ENCODE measurements around the gene GRAMD4. TPM values are rescaled to one million over a fixed set of nuclear protein-coding genes. Genes with fewer than 3 reads are reported as not detected.
A peak's percentile ranks its signal among the peaks of the same experiment; 100 is the strongest.

Gene GRAMD4, protein sequence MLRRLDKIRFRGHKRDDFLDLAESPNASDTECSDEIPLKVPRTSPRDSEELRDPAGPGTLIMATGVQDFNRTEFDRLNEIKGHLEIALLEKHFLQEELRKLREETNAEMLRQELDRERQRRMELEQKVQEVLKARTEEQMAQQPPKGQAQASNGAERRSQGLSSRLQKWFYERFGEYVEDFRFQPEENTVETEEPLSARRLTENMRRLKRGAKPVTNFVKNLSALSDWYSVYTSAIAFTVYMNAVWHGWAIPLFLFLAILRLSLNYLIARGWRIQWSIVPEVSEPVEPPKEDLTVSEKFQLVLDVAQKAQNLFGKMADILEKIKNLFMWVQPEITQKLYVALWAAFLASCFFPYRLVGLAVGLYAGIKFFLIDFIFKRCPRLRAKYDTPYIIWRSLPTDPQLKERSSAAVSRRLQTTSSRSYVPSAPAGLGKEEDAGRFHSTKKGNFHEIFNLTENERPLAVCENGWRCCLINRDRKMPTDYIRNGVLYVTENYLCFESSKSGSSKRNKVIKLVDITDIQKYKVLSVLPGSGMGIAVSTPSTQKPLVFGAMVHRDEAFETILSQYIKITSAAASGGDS
- 100 to 1,000 TPM; 118 to 141 TPM for total RNA-seq

DNA sequence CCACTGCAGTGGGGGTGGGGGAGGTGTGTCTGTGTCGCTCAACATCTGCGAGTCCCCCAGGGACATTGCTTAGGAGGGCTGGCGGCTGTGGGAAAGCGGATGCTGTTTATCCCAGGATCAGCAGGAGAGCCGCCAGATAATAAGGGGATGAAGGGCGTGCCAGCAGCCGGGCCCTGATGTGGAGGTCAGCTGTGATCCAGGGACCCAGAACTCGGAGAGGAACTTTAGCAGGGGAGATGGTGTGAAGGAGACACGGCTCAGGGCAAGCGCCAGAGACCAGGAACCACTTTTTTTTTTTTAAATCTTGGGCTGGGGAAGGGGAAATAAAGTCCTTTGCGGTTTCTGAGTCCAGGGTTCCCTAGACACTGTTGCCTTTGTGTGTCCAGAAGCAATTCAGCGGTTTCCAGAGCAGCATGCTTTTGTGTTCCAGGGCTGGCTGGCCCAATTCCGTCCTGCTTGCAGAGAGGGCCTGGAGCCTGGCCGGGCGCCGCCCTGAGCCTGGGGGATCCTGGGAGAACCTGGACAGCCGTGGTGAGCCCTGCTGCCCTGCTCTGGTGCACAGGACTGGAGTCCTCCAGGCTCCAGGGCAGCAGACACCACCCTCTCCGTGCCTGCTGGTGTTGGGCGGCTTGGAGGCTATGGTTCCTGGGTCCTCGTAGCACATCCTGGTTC lies at the start of gene GRAMD4:
Gene GRAMD4, plus strand, starts transcription at position 557 of the 672 bp plus-strand sequence. CDS start 6,414 bp downstream, outside the sequence.
- DNase-seq, result no peak
- Histone ChIP-seq H3K4me1 (peaks cover 3% of the 10 kb centered on the region), H3K27me3 (no peaks in the 10 kb centered on the region), H3K4me3 (no peak within 1 kb of the TSS), H3K9me3 (no peaks in the 10 kb centered on the region), H3K9ac (ENCODE audit: low read depth in 2 of 2, low read length in 2 of 2) (no peak within 1 kb of the TSS), H3K36me3 (no peaks in the 10 kb centered on the region), H3K27ac (peak within 1 kb of the TSS; percentile 17)
- TF ChIP-seq, protein P1, sequence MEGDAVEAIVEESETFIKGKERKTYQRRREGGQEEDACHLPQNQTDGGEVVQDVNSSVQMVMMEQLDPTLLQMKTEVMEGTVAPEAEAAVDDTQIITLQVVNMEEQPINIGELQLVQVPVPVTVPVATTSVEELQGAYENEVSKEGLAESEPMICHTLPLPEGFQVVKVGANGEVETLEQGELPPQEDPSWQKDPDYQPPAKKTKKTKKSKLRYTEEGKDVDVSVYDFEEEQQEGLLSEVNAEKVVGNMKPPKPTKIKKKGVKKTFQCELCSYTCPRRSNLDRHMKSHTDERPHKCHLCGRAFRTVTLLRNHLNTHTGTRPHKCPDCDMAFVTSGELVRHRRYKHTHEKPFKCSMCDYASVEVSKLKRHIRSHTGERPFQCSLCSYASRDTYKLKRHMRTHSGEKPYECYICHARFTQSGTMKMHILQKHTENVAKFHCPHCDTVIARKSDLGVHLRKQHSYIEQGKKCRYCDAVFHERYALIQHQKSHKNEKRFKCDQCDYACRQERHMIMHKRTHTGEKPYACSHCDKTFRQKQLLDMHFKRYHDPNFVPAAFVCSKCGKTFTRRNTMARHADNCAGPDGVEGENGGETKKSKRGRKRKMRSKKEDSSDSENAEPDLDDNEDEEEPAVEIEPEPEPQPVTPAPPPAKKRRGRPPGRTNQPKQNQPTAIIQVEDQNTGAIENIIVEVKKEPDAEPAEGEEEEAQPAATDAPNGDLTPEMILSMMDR (IDR thresholded peaks at IDR 0.05), result no peak
- intact Hi-C loops (cut with DNase I), result loop anchor here (10.0 kb wide), 1 partner anchor 55 kb away; no protein-coding TSS in a partner anchor

DNA sequence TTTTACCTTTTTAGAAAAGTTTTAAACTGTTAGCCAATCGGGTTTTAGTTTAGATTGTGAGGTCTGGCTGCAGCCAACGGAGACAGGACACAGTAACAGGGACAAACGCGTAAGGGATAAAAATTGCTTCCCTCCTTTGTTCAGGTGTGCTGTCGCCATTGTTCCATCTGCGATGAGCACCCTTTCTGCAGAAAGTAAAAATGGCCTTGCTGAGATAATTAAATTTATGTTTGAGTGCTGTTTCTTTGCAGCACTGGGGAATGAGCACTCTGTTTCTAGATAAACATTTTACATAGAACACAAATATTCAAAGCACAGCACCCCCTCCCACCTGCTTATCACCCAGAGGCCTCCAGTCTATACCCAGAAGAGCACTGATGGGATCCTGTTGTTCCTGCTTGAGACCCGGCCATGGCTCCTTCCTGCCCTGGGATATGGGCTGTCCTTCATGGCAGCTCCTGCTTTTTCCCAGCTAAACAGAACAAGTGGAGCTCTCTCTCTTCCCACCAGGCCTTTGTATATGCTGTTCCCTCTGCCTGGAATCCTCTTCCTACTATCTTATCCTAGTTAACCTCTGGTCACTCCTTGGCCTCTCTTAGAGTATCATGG lies 48.4 kb upstream of the GRAMD4 start:
- no peak overlapping the region for H3K9ac ChIP-seq (ENCODE audit: low read depth in 2 of 2, low read length in 2 of 2)
- intact Hi-C loops (cut with DNase I), result loop anchor here (10.0 kb wide), 1 partner anchor 163 kb away; the partner anchor contains the start of gene CERK
- no peak overlapping the region for H3K27ac ChIP-seq
- TF ChIP-seq, protein P1 (IDR thresholded peaks at IDR 0.05), result no peak
- no peaks in the 10 kb centered on the region for H3K9me3 ChIP-seq
- no peaks in the 10 kb centered on the region for H3K27me3 ChIP-seq
- H3K4me1 ChIP-seq, result peaks cover 3% of the 10 kb centered on the region
- H3K36me3 ChIP-seq, result no peaks in the 10 kb centered on the region
- no peak for DNase-seq
- H3K4me3 ChIP-seq, result no peak overlapping the region

DNA sequence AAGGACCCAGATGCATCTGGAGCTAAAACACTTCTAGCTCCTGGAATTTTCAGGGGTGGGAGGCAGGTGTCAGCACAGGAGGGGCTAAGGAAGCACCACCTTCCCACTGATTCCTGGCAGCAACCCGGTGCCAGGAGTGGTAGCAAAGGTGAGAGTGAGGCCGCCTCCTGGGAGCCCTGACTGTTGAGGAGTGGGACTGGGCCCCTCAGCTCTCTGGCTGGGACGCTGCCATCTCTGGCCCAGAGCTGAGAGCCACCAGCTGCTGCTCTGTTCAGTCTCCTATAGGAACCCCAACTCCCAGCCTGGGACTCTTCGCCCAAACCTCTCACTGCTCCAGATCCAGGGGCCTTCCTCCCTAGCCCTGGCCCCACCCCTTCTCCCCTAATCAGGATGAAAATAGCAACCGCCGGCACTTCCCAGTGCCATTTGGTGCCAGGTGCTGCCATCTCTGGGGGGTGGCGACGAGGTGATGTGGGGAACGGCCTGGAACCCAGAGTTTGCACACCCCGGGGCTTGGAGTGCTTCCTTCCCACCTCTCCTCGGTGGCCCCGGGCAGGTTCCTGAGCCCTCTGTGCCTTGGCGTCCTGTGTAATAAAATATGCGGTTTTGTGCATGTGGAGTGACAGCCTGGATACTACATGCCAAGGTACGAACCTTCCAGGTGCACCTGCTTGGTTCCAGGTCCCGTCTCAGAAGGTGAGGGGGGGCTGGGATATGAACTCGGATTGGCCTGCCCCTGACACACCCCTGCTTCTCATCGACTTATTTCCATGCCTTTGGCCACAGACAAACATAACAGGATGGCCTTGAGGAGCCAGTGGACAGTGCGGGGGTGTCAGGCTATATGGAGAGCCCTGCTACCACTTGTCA lies 47.0 kb upstream of the GRAMD4 start:
- TF ChIP-seq, protein P1 (IDR thresholded peaks at IDR 0.05), result no peak
- Histone ChIP-seq H3K9me3 (no peaks in the 10 kb centered on the region), H3K4me3 (no peak overlapping the region), H3K9ac (ENCODE audit: low read depth in 2 of 2, low read length in 2 of 2) (no peak overlapping the region), H3K27me3 (no peaks in the 10 kb centered on the region), H3K36me3 (no peaks in the 10 kb centered on the region), H3K4me1 (peaks cover 7% of the 10 kb centered on the region), H3K27ac (no peak overlapping the region)
- intact Hi-C loops (cut with DNase I), result loop anchor here (10.0 kb wide), 1 partner anchor 162 kb away; the partner anchor contains the start of gene CERK
- no peak for DNase-seq

DNA sequence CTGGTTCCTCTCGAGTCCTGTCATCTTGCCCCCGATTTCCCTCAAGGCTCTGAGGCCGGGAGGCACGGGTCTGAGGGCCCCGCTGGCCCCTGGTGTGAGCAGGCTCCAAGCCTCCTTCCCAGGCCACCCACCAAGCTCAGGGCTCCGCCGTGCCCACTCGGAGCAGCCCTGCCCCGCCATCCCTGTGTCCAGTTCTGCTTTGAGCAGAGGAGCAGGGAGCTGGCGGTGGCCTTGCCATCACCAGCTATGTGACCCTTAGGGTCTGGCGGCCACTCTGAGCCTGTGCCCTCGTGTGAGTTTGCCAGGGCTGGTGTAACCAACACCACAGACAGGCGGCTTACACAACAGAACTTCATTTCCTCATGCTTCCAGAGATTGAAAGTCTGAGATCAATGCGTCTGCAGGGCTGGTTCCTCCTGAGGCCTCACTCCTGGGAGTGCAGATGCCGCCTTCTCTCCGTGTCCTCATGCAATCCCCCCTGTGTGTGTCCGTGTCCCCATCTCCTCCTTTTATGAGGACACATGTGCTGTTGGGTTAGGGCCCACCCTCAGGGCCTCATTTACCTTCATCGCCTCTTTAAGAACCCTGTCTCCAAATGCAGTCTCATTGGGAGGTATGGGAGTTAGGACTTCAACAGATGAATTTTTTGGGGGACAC lies 46.3 kb upstream of the GRAMD4 start:
- Histone ChIP-seq H3K27ac (no peak overlapping the region), H3K9ac (ENCODE audit: low read depth in 2 of 2, low read length in 2 of 2) (no peak overlapping the region), H3K4me3 (no peak overlapping the region), H3K27me3 (no peaks in the 10 kb centered on the region), H3K4me1 (peaks cover 13% of the 10 kb centered on the region), H3K36me3 (no peaks in the 10 kb centered on the region), H3K9me3 (no peaks in the 10 kb centered on the region)
- intact Hi-C loops (cut with DNase I), result loop anchor here (10.0 kb wide), 1 partner anchor 161 kb away; the partner anchor contains the start of gene CERK
- DNase-seq, result no peak
- TF ChIP-seq, protein P1 (IDR thresholded peaks at IDR 0.05), result no peak
